Smooth muscle cell (in vitro differentiated cells): ENCODE data around the gene MRPS11. TPM values are rescaled to one million over a fixed set of nuclear protein-coding genes. Genes with fewer than 3 reads are reported as not detected.

Experiments used
- DNase-seq: peaks from one replicate; lab custom pipeline; 2025; ENCODE audit not compliant: unreplicated experiment; lab: John Stamatoyannopoulos, UW
- H2AFZ ChIP-seq: fragments of 200-600 bp; sonication (generic); 2 replicates; pipeline ENCODE4 v1.6.0; 2016; ENCODE audit warnings: antibody characterized with exemption, low read depth, mild to moderate bottlenecking
- H3F3A ChIP-seq: fragments of 200-600 bp; sonication (generic); 2 replicates; pipeline ENCODE4 v1.6.0; 2017; ENCODE audit warnings: antibody characterized with exemption, low read depth
- H3K27ac ChIP-seq: fragments of 200-600 bp; sonication (generic); 2 replicates; pipeline ENCODE4 v1.5.1; 2016; ENCODE audit warnings: low read depth, mild to moderate bottlenecking
- H3K27me3 ChIP-seq: fragments of 200-600 bp; sonication (generic); 2 replicates; pipeline ENCODE4 v1.6.1; 2016; ENCODE audit warnings: low read depth, mild to moderate bottlenecking
- H3K36me3 ChIP-seq: fragments of 200-600 bp; sonication (generic); 2 replicates; pipeline ENCODE4 v1.5.1; 2016; ENCODE audit warnings: low read depth
- H3K4me1 ChIP-seq: fragments of 200-600 bp; sonication (generic); 2 replicates; pipeline ENCODE4 v1.5.1; 2016; ENCODE audit warnings: low read depth
- H3K4me2 ChIP-seq: fragments of 200-600 bp; sonication (generic); 2 replicates; pipeline ENCODE4 v1.6.0; 2016; ENCODE audit warnings: mild to moderate bottlenecking
- H3K4me3 ChIP-seq: fragments of 200-600 bp; sonication (generic); 2 replicates; pipeline ENCODE4 v1.5.1; 2016; ENCODE audit warnings: mild to moderate bottlenecking
- H3K79me2 ChIP-seq: fragments of 200-600 bp; sonication (generic); 2 replicates; pipeline ENCODE4 v1.6.0; 2016; ENCODE audit warnings: low read depth, mild to moderate bottlenecking
- H3K9ac ChIP-seq: fragments of 200-600 bp; sonication (generic); 2 replicates; pipeline ENCODE4 v1.6.0; 2016; ENCODE audit warnings: low read depth
- H3K9me3 ChIP-seq: fragments of 200-600 bp; sonication (generic); replicated peaks from 2 replicates; pipeline ENCODE4 v1.5.1; 2016; ENCODE audit warnings: low read depth
- H4K20me1 ChIP-seq: fragments of 200-600 bp; sonication (generic); 2 replicates; pipeline ENCODE4 v1.6.0; 2016; ENCODE audit warnings: low read depth
- WGBS: methylation state at CpG from one replicate; pipeline ENCODE4 v1.1.7; 2016; ENCODE audit warnings: low lambda C conversion rate; 5-methylcytosine and 5-hydroxymethylcytosine counted together
- polyA plus RNA-seq: library from polyadenylated mRNA; unstranded; fragments of >200 nt; fragmentation: Nextera tagmentation; extraction: Ambion mirVana; gene quantifications from 2 replicates; pipeline ENCODE4 v1.2.1, GENCODE V29; 2016
- total RNA-seq: library from RNA; depleted of rRNA; stranded (reverse); fragments of >200 nt; gene quantifications from 2 replicates; pipeline ENCODE4 v1.2.3, GENCODE V29; 2014
- TF ChIP-seq, protein P1 (sequence below): fragments of 200-600 bp; sonication (generic); IDR thresholded peaks from 2 replicates; pipeline ENCODE4 v1.5.1; 2017; ENCODE audit warnings: borderline replicate concordance, mild to moderate bottlenecking, antibody characterized with exemption; ENCODE audit not compliant: insufficient read depth, poor library complexity, severe bottlenecking

Gene MRPS11
- total and polyA plus RNA-seq, 2 experiments from 2014 or later, result 39.1 to 69.1 TPM

DNA sequence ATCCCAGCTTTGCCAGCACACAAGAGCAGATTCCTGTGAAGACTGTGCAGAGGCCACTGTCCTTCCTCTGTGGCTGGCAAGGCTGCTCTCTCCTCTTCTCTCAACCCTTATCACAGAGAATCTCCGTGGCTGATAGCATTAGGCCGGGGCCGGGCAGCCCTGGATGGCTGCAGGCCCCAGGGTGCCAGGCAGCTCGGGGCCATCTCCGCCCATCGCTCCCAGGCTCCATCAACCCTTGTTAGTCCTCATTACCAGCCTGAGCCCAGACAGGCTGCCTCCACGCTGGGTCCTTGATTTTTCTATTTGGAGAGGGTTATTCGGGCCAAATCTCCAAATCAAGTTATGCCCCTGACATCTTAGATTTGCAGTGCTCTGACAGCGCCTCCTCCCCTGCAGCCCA is 39.5 kb upstream of the MRPS11 start:
- Histone ChIP-seq H2AFZ (no peak overlapping the region), H3K4me3 (no peak overlapping the region), H3K4me1 (no peaks in the 10 kb centered on the region), H4K20me1 (no peaks in the 10 kb centered on the region), H3K9ac (no peak overlapping the region), H3K27me3 (peaks cover 13% of the 10 kb centered on the region), H3K27ac (no peak overlapping the region), H3K79me2 (no peaks in the 10 kb centered on the region), H3K4me2 (no peak overlapping the region), H3K9me3 (no peaks in the 10 kb centered on the region), H3K36me3 (no peaks in the 10 kb centered on the region), H3F3A (no peaks in the 10 kb centered on the region)
- TF ChIP-seq, protein P1, sequence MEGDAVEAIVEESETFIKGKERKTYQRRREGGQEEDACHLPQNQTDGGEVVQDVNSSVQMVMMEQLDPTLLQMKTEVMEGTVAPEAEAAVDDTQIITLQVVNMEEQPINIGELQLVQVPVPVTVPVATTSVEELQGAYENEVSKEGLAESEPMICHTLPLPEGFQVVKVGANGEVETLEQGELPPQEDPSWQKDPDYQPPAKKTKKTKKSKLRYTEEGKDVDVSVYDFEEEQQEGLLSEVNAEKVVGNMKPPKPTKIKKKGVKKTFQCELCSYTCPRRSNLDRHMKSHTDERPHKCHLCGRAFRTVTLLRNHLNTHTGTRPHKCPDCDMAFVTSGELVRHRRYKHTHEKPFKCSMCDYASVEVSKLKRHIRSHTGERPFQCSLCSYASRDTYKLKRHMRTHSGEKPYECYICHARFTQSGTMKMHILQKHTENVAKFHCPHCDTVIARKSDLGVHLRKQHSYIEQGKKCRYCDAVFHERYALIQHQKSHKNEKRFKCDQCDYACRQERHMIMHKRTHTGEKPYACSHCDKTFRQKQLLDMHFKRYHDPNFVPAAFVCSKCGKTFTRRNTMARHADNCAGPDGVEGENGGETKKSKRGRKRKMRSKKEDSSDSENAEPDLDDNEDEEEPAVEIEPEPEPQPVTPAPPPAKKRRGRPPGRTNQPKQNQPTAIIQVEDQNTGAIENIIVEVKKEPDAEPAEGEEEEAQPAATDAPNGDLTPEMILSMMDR, result no peak
- 65% methylated on average over 9 of the region's 9 CpGs for WGBS
- DNase-seq, result no peak

DNA sequence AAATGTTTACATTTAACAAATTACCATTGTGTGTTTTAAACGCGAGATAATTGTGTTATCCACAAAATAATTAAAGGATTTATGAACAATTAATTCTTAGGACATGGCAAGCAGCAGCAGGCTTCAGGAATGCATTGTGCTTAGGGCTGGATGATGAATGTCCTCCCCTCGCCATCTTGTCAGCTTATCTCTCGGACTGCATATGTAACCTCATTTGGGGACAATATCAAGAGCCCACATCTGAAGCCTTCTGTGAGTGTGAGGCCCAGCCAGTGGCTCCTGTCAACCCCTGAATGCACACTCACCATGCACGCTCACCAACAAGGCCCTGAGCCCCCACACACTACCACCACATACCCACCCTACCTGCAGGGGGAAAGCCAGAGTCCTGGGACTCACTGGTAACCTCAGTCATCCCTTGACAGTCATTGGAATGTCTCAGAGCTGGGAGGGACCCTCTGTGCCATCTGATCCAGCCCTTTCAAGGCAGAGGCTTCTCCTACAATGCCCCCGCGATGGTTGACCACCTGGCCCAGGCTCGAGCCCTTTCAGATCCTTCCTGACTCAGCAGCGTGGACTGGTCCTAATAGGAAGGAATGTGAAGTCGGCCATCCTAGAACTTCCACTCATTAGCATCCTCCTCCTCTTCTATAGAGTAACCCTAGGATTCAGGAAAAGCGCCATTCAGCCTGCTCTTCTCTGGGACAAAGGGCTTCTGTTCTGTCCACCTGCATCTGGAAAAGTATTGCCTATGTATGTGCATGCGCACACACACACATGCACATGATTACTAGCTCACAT is 38.5 kb upstream of the MRPS11 start:
- Histone ChIP-seq H3K4me2 (no peak overlapping the region), H4K20me1 (no peaks in the 10 kb centered on the region), H3K27me3 (peaks cover 13% of the 10 kb centered on the region), H3K27ac (no peak overlapping the region), H3F3A (no peaks in the 10 kb centered on the region), H3K36me3 (no peaks in the 10 kb centered on the region), H3K9ac (no peak overlapping the region), H3K4me1 (no peaks in the 10 kb centered on the region), H3K79me2 (no peaks in the 10 kb centered on the region), H3K4me3 (no peak overlapping the region), H3K9me3 (no peaks in the 10 kb centered on the region), H2AFZ (no peak overlapping the region)
- WGBS, result 87% methylated on average over 12 of the region's 12 CpGs
- TF ChIP-seq, protein P1, result no peak
- DNase-seq, result no peak

DNA sequence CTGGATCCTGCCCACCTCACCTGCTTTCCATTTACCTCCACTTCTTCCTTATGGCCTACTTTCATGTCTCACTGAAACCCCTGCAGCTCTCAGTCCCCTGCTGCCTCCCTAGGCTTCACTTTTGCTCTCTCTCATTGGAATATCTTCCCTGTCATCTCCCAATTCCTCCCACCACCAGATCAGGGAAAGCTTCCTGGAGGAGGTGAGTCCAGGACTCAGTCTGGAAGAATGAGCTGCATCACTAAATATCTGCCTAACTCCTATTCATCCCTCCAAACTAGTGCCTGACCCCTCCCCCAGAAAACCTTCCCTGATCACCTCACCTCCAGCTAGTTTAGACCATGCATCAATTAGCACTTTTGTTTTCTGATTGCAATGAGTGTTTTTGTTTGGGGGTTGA is 37.5 kb upstream of the MRPS11 start:
- no peaks in the 10 kb centered on the region for H4K20me1 ChIP-seq
- H3K9ac ChIP-seq, result no peak overlapping the region
- no peak overlapping the region for H3K4me3 ChIP-seq
- no peaks in the 10 kb centered on the region for H3K4me1 ChIP-seq
- H2AFZ ChIP-seq, result no peak overlapping the region
- no peak overlapping the region for H3K4me2 ChIP-seq
- peaks cover 13% of the 10 kb centered on the region for H3K27me3 ChIP-seq
- H3K27ac ChIP-seq, result no peak overlapping the region
- TF ChIP-seq, protein P1, result no peak
- no peaks in the 10 kb centered on the region for H3K36me3 ChIP-seq
- no peaks in the 10 kb centered on the region for H3K9me3 ChIP-seq
- no peak for DNase-seq
- no peaks in the 10 kb centered on the region for H3K79me2 ChIP-seq
- H3F3A ChIP-seq, result no peaks in the 10 kb centered on the region

DNA sequence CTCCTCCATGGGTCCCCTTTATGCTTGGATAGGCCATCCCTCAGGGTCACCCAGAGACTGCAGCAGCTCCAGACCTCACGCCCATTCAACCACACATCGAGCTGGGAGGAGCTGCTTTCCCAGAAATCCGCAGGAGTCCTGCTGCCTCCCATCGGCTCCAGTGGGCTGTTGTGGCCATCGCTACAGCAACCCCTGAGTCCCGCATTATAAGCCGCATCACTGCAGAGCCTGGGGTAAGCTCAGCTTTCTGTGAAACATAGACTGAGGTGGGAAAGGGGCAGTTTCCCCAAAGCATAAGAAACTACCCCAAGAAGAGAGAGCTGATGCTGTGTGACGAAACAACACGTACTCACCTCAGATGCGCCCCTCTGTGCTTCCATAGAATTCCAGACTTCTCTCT is 36.1 kb upstream of the MRPS11 start:
- no peak overlapping the region for H3K9ac ChIP-seq
- H2AFZ ChIP-seq, result no peak overlapping the region
- no peaks in the 10 kb centered on the region for H3F3A ChIP-seq
- no peak overlapping the region for H3K4me3 ChIP-seq
- TF ChIP-seq, protein P1, result no peak
- no peaks in the 10 kb centered on the region for H3K79me2 ChIP-seq
- H4K20me1 ChIP-seq, result no peaks in the 10 kb centered on the region
- peaks cover 13% of the 10 kb centered on the region for H3K27me3 ChIP-seq
- DNase-seq, result no peak
- no peaks in the 10 kb centered on the region for H3K4me1 ChIP-seq
- no peaks in the 10 kb centered on the region for H3K9me3 ChIP-seq
- no peak overlapping the region for H3K27ac ChIP-seq
- WGBS, result 85% methylated on average over 10 of the region's 10 CpGs
- no peak overlapping the region for H3K4me2 ChIP-seq
- no peaks in the 10 kb centered on the region for H3K36me3 ChIP-seq
